Ovary (tissue), 10 donors: ENCODE measurements around the gene PCBP4. TPM values are rescaled to one million over a fixed set of nuclear protein-coding genes. Genes with fewer than 3 reads are reported as not detected.

Experiments
- DNase-seq, 5 donors: peaks; one replicate each; pipeline ENCODE4 v3.0.0-alpha.2; 2019 to 2020
- H3K27ac ChIP-seq, 2 donors: fragments of 200-600 bp; one replicate each; pipeline versions ENCODE4 v1.5.1 to v1.8.0; 2019 to 2022
- H3K27me3 ChIP-seq: fragments of 200-600 bp; one replicate; pipeline ENCODE4 v1.8.0; 2022
- H3K36me3 ChIP-seq: fragments of 200-600 bp; sonication (generic); one replicate; pipeline ENCODE4 v1.5.1; 2019
- H3K4me1 ChIP-seq: one replicate; pipeline ENCODE4 v1.8.1; 2013; ENCODE audit warnings: mild to moderate bottlenecking, moderate library complexity; ENCODE audit not compliant: insufficient read depth
- H3K4me3 ChIP-seq: fragments of 200-600 bp; sonication (generic); one replicate; pipeline ENCODE4 v1.5.1; 2017
- H3K9me3 ChIP-seq, 2 donors: fragments of 200-600 bp in 1 of 2; sonication (generic) in 1 of 2; one replicate each; pipeline versions ENCODE4 v1.5.1 to v1.8.1; 2013 to 2019; ENCODE audit warnings: mild to moderate bottlenecking in 1 of 2, moderate library complexity in 1 of 2
- CTCF ChIP-seq, 3 donors: fragments of 450-650 bp in 2 of 3; fragments of 200-600 bp in 1 of 3; IDR thresholded peaks; one replicate each; pipeline versions ENCODE4 v1.5.1 to v1.8.0; 2016 to 2022; ENCODE audit warnings: antibody characterized with exemption in 3 of 3, mild to moderate bottlenecking in 1 of 3
- EP300 ChIP-seq: sonication (generic); formaldehyde crosslinking; IDR thresholded peaks from one replicate; pipeline ENCODE4 v1.6.1; 2017; ENCODE audit warnings: antibody characterized with exemption
- POLR2A ChIP-seq: fragments of 450-650 bp; IDR thresholded peaks from one replicate; pipeline ENCODE4 v1.6.1; 2017; ENCODE audit warnings: antibody characterized with exemption, mild to moderate bottlenecking, moderate library complexity
- WGBS, 3 donors: extraction: QIAGEN DNeasy Blood & Tissue Kit in 1 of 3; methylation state at CpG; one replicate each; pipeline versions ENCODE4 v1.1.5 to v1.1.7; 2013 to 2017; 5-methylcytosine and 5-hydroxymethylcytosine counted together
- intact Hi-C, 4 donors: fragments of 100-400 bp; cut with DNase I; formaldehyde crosslinking; loops; one replicate each; pipeline versions ENCODE4 v1.11.0 to v1.15.1; 2022 to 2023
- long read RNA-seq, 3 donors: library from polyadenylated mRNA in 2 of 3; unstranded in 2 of 3; transcript quantifications; one replicate each; pipeline ENCODE4 v2.0.0 and lab custom pipeline, GENCODE V29; 2021 to 2026
- polyA plus RNA-seq, 2 donors: library from polyadenylated mRNA; stranded (reverse); fragments of 200-250 nt in 1 of 2; fragments of 350-450 nt in 1 of 2; fragmentation: Illumina TruSeq in 1 of 2; extraction: RNeasy Lipid Tissue Mini Kit (QIAGEN cat#74804) in 1 of 2; gene quantifications; one replicate each; pipeline ENCODE4 v1.2.3, GENCODE V29; 2013 to 2014
- total RNA-seq, 7 donors: library from RNA; depleted of rRNA in 2 of 7; stranded (reverse); fragments of >200 nt in 2 of 7; fragmentation: NEBNext Ultra II Directional in 3 of 7; extraction: Animal tissue kit (Norgen Biotek cat#: 25700) in 3 of 7; gene quantifications; one replicate each; pipeline versions ENCODE4 v1.1.0 to v1.2.4, GENCODE V29; 2016 to 2023
- donor health status: DM: no; HTN: no; CAD: no; lungs with moderate emphysema.
- donor health status: DM: no; HTN: no; CAD: no.
- donor health status: Bipolar disorder and iron deficiency.
- donor health status: DM: yes; HTN: yes; CAD: no.
- donor health status: DM: no; HTN: no; CAD: no.
- donor health status: DM: yes; HTN: yes; CAD: no.

PCBP4 gene
- total RNA-seq (10 to 100 TPM; 36.9 to 83.3 (median 49.0) TPM), polyA plus RNA-seq (10 to 100 TPM in 1 of 2 donors, 1 to 10 TPM in 1; 4.5 to 28.7 TPM)
- long read RNA-seq, donor 1, transcript PCBP4-202 (13 exons, 2,015 nt): major isoform, 37 of 116 reads
- long read RNA-seq, donor 1, partial matches to known transcripts: 17 of 116 reads
- long read RNA-seq, donor 1, other reads (novel, unspliced or antisense): 59 of 116 reads
- long read RNA-seq, donor 2: 0 reads
- long read RNA-seq, donor 3, transcript PCBP4-202 (13 exons, 2,015 nt): major isoform, 41 of 126 reads
- long read RNA-seq, donor 3, transcript PCBP4-205 (14 exons, 2,147 nt): minor isoform, 6 of 126 reads
- long read RNA-seq, donor 3, partial matches to known transcripts: 11 of 126 reads
- long read RNA-seq, donor 3, other reads (novel, unspliced or antisense): 67 of 126 reads

GRCh38 chr3:51967384-51968169 lies at the start of gene PCBP4:
PCBP4 (minus strand) TSS chr3:51967454; CDS start chr3:51961240, 6,214 bp downstream.
- TF ChIP-seq POLR2A: peak; percentile 66
- TF ChIP-seq CTCF (IDR thresholded peaks at IDR 0.05): no peak
- TF ChIP-seq EP300: no peak
- H3K9me3 ChIP-seq: no peaks in the 10 kb centered on the region
- H3K36me3 ChIP-seq: no peaks in the 10 kb centered on the region
- H3K27ac ChIP-seq: peak within 1 kb of the TSS; percentile 86 to 88
- peaks cover 12% of the 10 kb centered on the region for H3K4me1 ChIP-seq
- 0 to 1% (median 0%) methylated on average over 31 to 85 of the region's 90 CpGs for WGBS, 3 donors
- peak within 1 kb of the TSS; percentile 62 for H3K4me3 ChIP-seq
- no peaks in the 10 kb centered on the region for H3K27me3 ChIP-seq
- peak; percentile 68 to 77 (median 74) for DNase-seq
- intact Hi-C loops: no loop called here

GRCh38 chr3:52015438-52016228 lies 48.4 kb upstream of the PCBP4 start:
- Histone ChIP-seq H3K27ac (no peak overlapping the region), H3K4me1 (no peaks in the 10 kb centered on the region), H3K9me3 (no peaks in the 10 kb centered on the region), H3K27me3 (no peaks in the 10 kb centered on the region), H3K36me3 (no peaks in the 10 kb centered on the region), H3K4me3 (no peak overlapping the region)
- DNase-seq: no peak
- intact Hi-C loops: no loop called here
- 81 to 85% (median 84%) methylated on average over 13 of the region's 13 CpGs for WGBS, 3 donors
- no peak for TF ChIP-seq CTCF (IDR thresholded peaks at IDR 0.05)
- no peak for TF ChIP-seq POLR2A
- no peak for TF ChIP-seq EP300

- DNase-seq: no peak
- WGBS, 3 donors: 79 to 83% (median 82%) methylated on average over 8 of the region's 8 CpGs
- Histone ChIP-seq H3K36me3 (no peaks in the 10 kb centered on the region), H3K9me3 (no peaks in the 10 kb centered on the region), H3K4me1 (no peaks in the 10 kb centered on the region), H3K27me3 (no peaks in the 10 kb centered on the region), H3K27ac (no peak overlapping the region), H3K4me3 (no peak overlapping the region)
- intact Hi-C loops: no loop called here
- TF ChIP-seq CTCF (IDR thresholded peaks at IDR 0.05) (no peak), EP300 (no peak), POLR2A (no peak)
Observed at GRCh38 chr3:52014613-52015012, 47.4 kb upstream of the PCBP4 start.
